Skeletal muscle tissue (tissue), 4 donors: ENCODE data around the gene REPIN1. TPM values are rescaled to one million over a fixed set of nuclear protein-coding genes. Genes with fewer than 3 reads are reported as not detected.

Source experiments
- H3K27ac ChIP-seq: one replicate; pipeline ENCODE4 v1.7.0; 2013; ENCODE audit warnings: mild to moderate bottlenecking, low read depth, low read length, inconsistent platforms
- H3K27me3 ChIP-seq, 3 donors: one replicate each; pipeline ENCODE4 v1.7.0; 2013; ENCODE audit warnings: low read length in 3 of 3; ENCODE audit not compliant: control insufficient read depth in 3 of 3, insufficient read depth in 3 of 3
- H3K36me3 ChIP-seq, 3 donors: one replicate each; pipeline ENCODE4 v1.7.0; 2013; ENCODE audit warnings: low read length in 3 of 3; ENCODE audit not compliant: control insufficient read depth in 3 of 3, insufficient read depth in 3 of 3
- H3K4me1 ChIP-seq, 3 donors: one replicate each; pipeline ENCODE4 v1.7.0; 2013; ENCODE audit warnings: low read length in 3 of 3, mild to moderate bottlenecking in 3 of 3; ENCODE audit not compliant: control insufficient read depth in 3 of 3, insufficient read depth in 3 of 3
- H3K4me3 ChIP-seq, 3 donors: one replicate each; pipeline ENCODE4 v1.7.0; 2013; ENCODE audit warnings: low read length in 3 of 3
- H3K9ac ChIP-seq, 3 donors: one replicate each; pipeline ENCODE4 v1.7.0; 2013; ENCODE audit warnings: low read length in 3 of 3, mild to moderate bottlenecking in 3 of 3, moderate library complexity in 2 of 3, low read depth in 1 of 3
- H3K9me3 ChIP-seq, 3 donors: one replicate each; pipeline ENCODE4 v1.7.0; 2013; ENCODE audit warnings: low read length in 3 of 3; ENCODE audit not compliant: control insufficient read depth in 3 of 3
- total RNA-seq: library from RNA; depleted of rRNA; stranded (reverse); fragments of >200 nt; gene quantifications from one replicate; pipeline ENCODE4 v1.2.3, GENCODE V29; 2014
- donor health status: Osteomylitis.

Gene REPIN1
- total RNA-seq, 1 donor from 2014 or later, result 31.3 TPM

- Histone ChIP-seq H3K9ac (no peak overlapping the region), H3K4me1 (peaks cover 6 to 12% (median 10%) of the 10 kb centered on the region in 3 donors), H3K9me3 (no peaks in the 10 kb centered on the region), H3K4me3 (no peak overlapping the region), H3K27ac (no peak overlapping the region), H3K36me3 (peaks cover 0 to 5% (median 0%) of the 10 kb centered on the region in 3 donors), H3K27me3 (no peaks in the 10 kb centered on the region)
These were observed 40.8 kb downstream of the REPIN1 start for GRCh38 chr7:150409300-150410030.

GRCh38 chr7:150410131-150410530, 41.5 kb downstream of the REPIN1 start:
- no peak overlapping the region for H3K4me3 ChIP-seq
- no peak overlapping the region for H3K27ac ChIP-seq
- H3K4me1 ChIP-seq, result peaks cover 4 to 11% (median 9%) of the 10 kb centered on the region in 3 donors
- H3K36me3 ChIP-seq, result peaks cover 0 to 5% (median 0%) of the 10 kb centered on the region in 3 donors
- H3K9me3 ChIP-seq, result no peaks in the 10 kb centered on the region
- H3K9ac ChIP-seq, result no peak overlapping the region
- no peaks in the 10 kb centered on the region for H3K27me3 ChIP-seq

GRCh38 chr7:150410680-150411346, 42.2 kb downstream of the REPIN1 start:
- Histone ChIP-seq H3K9me3 (no peaks in the 10 kb centered on the region), H3K36me3 (peaks cover 0 to 5% (median 0%) of the 10 kb centered on the region in 3 donors), H3K27me3 (no peaks in the 10 kb centered on the region), H3K27ac (no peak overlapping the region), H3K9ac (no peak overlapping the region), H3K4me3 (no peak overlapping the region), H3K4me1 (peaks cover 3 to 9% (median 9%) of the 10 kb centered on the region in 3 donors)

DNA sequence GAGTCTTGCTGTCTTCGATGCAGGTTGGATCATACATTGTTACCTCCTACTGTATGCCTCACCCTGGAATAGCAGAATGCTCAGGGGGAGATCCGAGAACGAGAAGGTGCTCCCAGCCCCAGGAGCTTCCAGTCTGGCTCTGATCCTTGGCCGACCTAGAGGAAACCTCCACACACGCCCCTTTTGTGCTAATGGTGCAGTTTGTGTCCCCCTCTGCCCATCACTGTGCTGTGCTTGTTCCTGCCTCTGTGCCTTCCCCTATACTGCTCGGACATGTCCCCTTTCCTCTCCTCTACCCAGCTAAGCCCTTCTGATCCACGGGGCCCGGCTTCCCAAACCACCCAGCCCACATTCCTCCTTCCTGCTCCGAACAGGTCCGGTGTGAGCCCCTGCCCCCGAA, 43.0 kb downstream of the REPIN1 start:
- Histone ChIP-seq H3K27me3 (no peaks in the 10 kb centered on the region), H3K9me3 (no peaks in the 10 kb centered on the region), H3K4me3 (no peak overlapping the region), H3K36me3 (peaks cover 0 to 5% (median 0%) of the 10 kb centered on the region in 3 donors), H3K9ac (no peak overlapping the region), H3K27ac (no peak overlapping the region), H3K4me1 (peaks cover 0 to 1% (median under 1%) of the 10 kb centered on the region in 3 donors)

DNA sequence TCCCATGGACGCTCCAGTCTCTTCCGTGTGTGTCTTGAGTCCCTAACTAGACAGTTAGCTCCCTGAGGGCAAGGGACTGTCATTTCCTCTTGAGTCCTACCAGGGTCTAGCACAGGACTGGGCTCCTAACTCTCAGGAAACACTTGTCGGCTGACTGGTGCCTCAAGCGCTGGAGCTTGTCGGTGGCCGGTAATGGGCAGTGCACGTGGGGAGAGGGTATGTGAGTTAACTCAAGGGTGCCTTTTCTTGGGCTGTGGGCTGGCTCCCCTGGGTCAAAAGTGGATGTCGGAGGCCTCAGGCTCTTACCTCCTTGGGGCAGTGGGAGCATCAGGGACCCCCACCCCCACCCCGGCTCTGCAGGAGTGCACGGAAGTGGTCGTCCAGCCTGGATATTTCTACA, 43.4 kb downstream of the REPIN1 start:
- Histone ChIP-seq H3K9ac (no peak overlapping the region), H3K4me3 (no peak overlapping the region), H3K27me3 (no peaks in the 10 kb centered on the region), H3K9me3 (no peaks in the 10 kb centered on the region), H3K4me1 (no peaks in the 10 kb centered on the region), H3K27ac (no peak overlapping the region), H3K36me3 (peaks cover 0 to 5% (median 0%) of the 10 kb centered on the region in 3 donors)

DNA sequence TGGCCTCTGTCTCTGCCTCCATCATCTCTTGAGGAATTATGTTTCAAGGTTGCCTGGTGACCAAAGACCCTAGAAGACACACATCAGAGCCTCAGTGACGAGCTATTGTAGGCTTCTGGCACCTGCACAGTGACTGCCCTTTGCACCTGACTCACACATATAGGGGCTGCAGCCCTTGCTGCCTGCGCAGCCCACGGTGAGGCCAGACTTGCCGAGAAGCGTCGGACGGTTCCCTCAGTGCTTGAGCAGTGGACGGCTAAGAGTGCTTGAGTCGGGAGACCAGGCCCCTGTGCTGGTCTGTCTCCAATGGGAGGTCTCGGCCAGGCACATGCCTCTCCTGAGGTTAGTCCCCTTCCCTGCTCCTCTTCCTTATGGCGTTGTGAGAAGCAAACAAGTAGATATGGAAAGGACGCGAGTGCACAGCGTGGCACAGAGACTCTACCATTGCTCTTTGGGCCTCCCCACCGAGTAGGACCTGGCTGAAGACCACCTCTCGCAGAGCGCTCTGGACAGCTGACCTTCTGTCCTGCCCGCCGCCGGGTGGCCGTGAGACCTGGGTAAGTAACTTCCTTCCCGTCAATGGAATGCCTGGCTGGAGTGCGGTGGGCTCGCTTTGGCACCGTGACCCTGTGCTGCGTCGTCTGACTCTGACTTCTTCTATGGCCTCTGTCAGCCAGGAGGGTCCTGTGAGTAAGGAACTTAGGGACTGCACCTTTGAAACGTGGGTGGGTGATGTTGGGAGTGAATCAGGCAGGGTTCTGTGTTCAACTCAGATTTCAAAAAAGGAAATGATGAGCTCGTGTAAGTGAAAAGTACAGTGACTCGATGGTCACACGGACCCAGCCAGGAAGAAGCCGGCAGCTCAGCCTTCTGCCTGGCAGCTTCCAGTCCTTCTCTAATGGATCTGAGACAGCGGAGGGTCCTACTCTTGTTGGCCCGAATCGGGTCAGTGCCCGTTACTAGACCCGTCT, 44.2 kb downstream of the REPIN1 start:
- peaks cover 0 to 5% (median 0%) of the 10 kb centered on the region in 3 donors for H3K36me3 ChIP-seq
- no peak overlapping the region for H3K4me3 ChIP-seq
- no peak overlapping the region for H3K9ac ChIP-seq
- H3K27me3 ChIP-seq, result no peaks in the 10 kb centered on the region
- no peaks in the 10 kb centered on the region for H3K9me3 ChIP-seq
- no peak overlapping the region for H3K27ac ChIP-seq
- no peaks in the 10 kb centered on the region for H3K4me1 ChIP-seq

DNA sequence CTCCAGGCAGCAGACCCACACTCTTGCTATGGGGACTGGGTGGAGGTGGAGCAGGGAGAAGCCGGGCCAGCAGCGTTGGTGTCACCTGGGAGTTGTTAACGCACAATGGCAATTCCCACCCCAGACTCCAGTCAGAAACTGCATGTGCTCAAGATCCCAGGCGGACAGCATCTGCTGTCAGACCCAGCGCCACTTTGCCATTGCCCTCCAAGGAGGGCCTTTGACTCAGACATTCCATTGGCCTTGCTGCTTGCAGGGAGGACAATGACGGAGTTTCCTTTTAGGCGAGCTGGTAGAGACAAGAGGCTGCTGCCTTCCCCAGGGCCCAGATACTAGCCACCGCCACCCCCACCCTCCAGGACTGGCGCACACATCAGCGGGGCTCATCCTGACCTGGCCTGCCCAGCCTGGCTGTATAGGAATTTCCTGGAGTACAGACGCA, 45.0 kb downstream of the REPIN1 start:
- Histone ChIP-seq H3K9ac (no peak overlapping the region), H3K4me3 (no peak overlapping the region), H3K27me3 (no peaks in the 10 kb centered on the region), H3K36me3 (peaks cover 0 to 5% (median 0%) of the 10 kb centered on the region in 3 donors), H3K9me3 (no peaks in the 10 kb centered on the region), H3K4me1 (no peaks in the 10 kb centered on the region), H3K27ac (no peak overlapping the region)

GRCh38 chr7:150415161-150416153, 46.8 kb downstream of the REPIN1 start:
- no peaks in the 10 kb centered on the region for H3K36me3 ChIP-seq
- no peak overlapping the region for H3K27ac ChIP-seq
- H3K9ac ChIP-seq, result no peak overlapping the region
- no peaks in the 10 kb centered on the region for H3K9me3 ChIP-seq
- H3K4me3 ChIP-seq, result no peak overlapping the region
- H3K4me1 ChIP-seq, result no peaks in the 10 kb centered on the region
- H3K27me3 ChIP-seq, result no peaks in the 10 kb centered on the region

- no peaks in the 10 kb centered on the region for H3K36me3 ChIP-seq
- peaks cover 0 to 2% (median 0%) of the 10 kb centered on the region in 3 donors for H3K4me1 ChIP-seq
- no peak overlapping the region for H3K4me3 ChIP-seq
- no peaks in the 10 kb centered on the region for H3K9me3 ChIP-seq
- H3K27ac ChIP-seq, result no peak overlapping the region
- no peak overlapping the region for H3K9ac ChIP-seq
- H3K27me3 ChIP-seq, result no peaks in the 10 kb centered on the region
These were observed 48.6 kb downstream of the REPIN1 start for GRCh38 chr7:150417239-150417638.
